OCI-LY3 (cell line): ENCODE measurements around the gene ZNF215.

Experiments used
- CTCF ChIP-seq: fragments of 200-600, 300-600 bp; sonication (generic); IDR thresholded peaks from 2 replicates; pipeline ENCODE4 v1.5.1; 2014; ENCODE audit warnings: antibody characterized with exemption, low read length, low read depth
- EZH2phosphoT487 ChIP-seq: fragments of 200-600 bp; shearing (Covaris generic); IDR thresholded peaks from 2 replicates; pipeline ENCODE4 v1.6.1; 2018; ENCODE audit warnings: antibody characterized with exemption, mixed run types, low read depth

- TF ChIP-seq CTCF (no peak), EZH2phosphoT487 (no peak)
These were observed 14.3 kb upstream of the ZNF215 start for GRCh38 chr11:6911948-6912347.
